Ovary (tissue), 3 donors: Measurements from ENCODE around the gene COL5A2.

Experiments used
- CTCF ChIP-seq, 3 donors: fragments of 450-650 bp in 2 of 3; fragments of 200-600 bp in 1 of 3; IDR thresholded peaks; one replicate each; pipeline versions ENCODE4 v1.5.1 to v1.8.0; 2016 to 2022; ENCODE audit warnings: antibody characterized with exemption in 3 of 3, mild to moderate bottlenecking in 1 of 3
- EP300 ChIP-seq: sonication (generic); formaldehyde crosslinking; IDR thresholded peaks from one replicate; pipeline ENCODE4 v1.6.1; 2017; ENCODE audit warnings: antibody characterized with exemption
- POLR2A ChIP-seq: fragments of 450-650 bp; IDR thresholded peaks from one replicate; pipeline ENCODE4 v1.6.1; 2017; ENCODE audit warnings: antibody characterized with exemption, mild to moderate bottlenecking, moderate library complexity
- donor health status: DM: no; HTN: no; CAD: no.

DNA sequence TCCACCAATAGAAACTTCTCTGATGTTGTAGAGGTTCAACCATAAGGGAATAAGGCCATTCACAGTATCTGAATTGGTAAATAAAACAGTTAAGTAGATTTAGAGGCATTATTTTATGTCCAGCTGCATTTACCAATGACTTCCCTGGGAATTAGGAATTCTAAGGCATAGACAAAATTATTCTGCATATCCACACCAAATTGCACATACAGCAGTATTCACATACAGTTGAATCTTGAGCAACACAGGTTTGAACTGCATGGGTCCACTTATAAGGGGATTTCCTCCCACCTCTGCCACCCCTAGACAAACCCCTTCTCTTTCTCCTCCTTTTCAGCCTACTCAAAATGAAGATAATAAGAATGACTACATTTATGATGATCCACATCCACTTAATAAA lies 54.4 kb downstream of the COL5A2 start:
- TF ChIP-seq EP300 = no peak
- no peak for TF ChIP-seq CTCF (IDR thresholded peaks at IDR 0.05)
- no peak for TF ChIP-seq POLR2A
